Kidney tubule cell (primary cell): ENCODE data around the gene MYT1.
"Not testable (repeated sequence)": the region's sequence is repeated elsewhere in the genome, so short reads cannot be mapped to it uniquely, and the experiment has no call there.

Experiments
- DNase-seq: peaks from one replicate; pipeline ENCODE4 v3.0.0-alpha.2; 2018; ENCODE audit warnings: low spot score

The MYT1 gene

DNA sequence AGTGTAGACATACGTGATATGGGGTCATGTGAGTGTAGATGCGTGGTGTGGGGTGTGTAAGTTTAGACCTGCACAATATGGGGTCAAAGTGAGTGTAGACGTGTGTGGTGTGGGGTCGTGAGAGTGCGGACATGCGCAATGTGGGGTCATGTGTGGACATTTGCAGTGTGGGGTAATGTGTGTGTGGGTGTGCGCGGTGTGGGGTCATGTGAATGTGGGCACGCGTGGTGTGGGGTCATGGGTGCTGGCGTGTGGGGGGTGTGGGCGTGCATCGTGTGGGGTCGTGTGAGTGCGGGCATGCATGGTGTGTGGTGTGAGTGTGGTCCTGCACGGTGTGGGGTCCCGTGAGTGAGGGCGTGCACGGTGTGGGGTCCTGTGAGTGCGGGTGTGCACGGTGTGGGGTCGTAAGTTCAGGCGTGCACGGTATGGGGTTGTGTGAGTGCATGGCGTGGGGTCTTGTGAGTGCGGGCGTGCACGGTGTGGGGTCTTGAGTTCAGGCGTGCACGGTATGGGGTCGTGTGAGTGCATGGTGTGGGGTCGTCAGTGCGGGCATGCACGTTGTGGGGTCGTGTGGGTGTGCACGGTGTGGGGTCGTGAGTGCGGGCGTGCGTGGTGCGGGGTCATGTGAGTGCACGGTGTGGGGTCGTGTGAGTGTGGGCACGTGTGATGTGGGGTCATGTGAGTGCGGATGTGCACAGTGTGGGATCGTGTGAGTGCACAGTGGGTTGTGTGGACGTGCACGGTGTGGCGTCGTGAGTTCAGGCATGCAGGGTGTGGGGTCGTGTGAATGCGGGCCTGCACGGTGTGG is 105.6 kb downstream of the MYT1 start:
- DNase-seq, result no peak

GRCh38 chr20:64271636-64272035 is 107.4 kb downstream of the MYT1 start:
- DNase-seq, result no peak

DNA sequence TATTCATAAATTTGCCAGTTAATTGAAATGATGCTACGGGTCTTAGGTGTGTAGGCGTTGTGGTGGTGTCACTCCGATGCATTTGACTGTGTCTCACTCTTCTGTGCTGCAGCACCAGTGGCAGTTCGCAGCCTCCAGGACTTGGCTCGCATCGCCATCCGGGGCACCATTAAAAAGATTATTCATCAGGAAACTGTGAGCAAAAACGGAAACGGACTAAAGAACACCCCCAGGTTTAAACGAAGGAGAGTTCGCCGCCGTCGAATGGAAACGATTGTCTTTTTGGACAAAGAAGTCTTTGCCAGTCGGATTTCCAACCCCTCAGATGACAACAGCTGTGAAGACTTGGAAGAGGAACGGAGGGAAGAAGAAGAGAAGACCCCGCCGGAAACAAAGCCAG is 108.9 kb downstream of the MYT1 start:
- DNase-seq, result no peak

- DNase-seq, result no peak
Observed at GRCh38 chr20:64276817-64277216, 112.6 kb downstream of the MYT1 start.

DNA sequence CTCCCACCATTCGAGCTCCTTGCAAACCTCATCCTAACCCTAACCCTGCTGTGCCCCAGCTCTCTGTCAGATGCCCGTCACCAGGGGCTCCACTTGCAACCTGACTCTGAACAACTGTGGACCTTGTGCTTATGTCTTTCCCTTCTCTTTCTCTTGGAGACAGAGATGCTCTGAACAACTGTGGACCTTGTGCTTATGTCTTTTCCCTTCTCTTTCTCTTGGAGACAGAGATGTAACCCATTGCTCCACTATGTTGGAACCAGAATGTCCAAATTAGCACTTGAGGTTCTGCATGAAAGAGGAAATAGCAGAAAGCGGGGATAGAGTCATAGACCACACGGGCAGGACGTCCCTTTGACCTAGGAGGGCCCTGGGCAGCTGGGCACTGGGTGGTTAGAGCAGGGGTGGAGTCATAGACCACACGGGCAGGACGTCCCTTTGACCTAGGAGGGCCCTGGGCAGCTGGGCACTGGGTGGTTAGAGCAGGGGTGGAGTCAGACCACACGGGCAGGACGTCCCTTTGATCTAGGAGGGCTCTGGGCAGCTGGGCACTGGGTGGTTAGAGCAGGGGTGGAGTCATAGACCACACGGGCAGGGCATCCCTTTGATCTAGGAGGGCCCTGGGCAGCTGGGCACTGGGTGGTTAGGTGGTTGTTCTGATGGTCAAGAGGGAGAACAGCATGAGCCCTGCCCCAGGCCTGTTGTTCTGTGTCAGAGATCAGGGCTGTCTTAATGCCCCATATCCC is 113.5 kb downstream of the MYT1 start:
- no peak for DNase-seq

GRCh38 chr20:64278317-64278681 is 114.0 kb downstream of the MYT1 start:
- no peak for DNase-seq

GRCh38 chr20:64279826-64280459 is 115.7 kb downstream of the MYT1 start:
- DNase-seq, result peak; percentile 75

GRCh38 chr20:64280460-64280843 is 116.2 kb downstream of the MYT1 start:
- DNase-seq, result no peak

DNA sequence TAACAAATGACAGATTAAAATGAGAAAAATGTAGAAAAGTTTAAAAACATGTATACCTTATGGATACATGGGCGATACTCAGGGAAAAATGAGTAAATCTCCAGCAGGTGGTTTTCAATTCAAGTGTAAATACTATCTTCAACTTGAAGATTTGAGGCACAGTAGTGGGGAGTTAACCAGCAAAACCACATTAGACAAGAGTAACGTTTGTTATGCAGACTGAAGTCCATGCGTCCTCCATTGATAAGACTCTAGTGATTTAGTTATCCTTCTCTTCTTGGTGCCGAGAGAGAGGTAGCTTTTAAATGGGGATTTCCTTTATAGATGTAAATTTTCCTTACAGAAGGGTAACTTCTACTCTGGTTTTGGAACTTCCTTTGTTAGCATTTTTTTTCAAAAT is 119.4 kb downstream of the MYT1 start:
- no peak for DNase-seq

GRCh38 chr20:64285579-64286446 is 121.6 kb downstream of the MYT1 start:
- DNase-seq, result peak; percentile 64

GRCh38 chr20:64286447-64287263 is 122.4 kb downstream of the MYT1 start:
- DNase-seq, result not testable (repeated sequence)

- DNase-seq, result not testable (repeated sequence)
Observed at GRCh38 chr20:64287264-64287590, 123.0 kb downstream of the MYT1 start.
